ENCODE data around the gene MAGI2. TPM values are rescaled to one million over a fixed set of nuclear protein-coding genes. Genes with fewer than 3 reads are reported as not detected.

MAGI2 gene
- total RNA-seq, 3 donors from 2014 or later = 9.8 to 22.7 (median 20.2) TPM

DNA sequence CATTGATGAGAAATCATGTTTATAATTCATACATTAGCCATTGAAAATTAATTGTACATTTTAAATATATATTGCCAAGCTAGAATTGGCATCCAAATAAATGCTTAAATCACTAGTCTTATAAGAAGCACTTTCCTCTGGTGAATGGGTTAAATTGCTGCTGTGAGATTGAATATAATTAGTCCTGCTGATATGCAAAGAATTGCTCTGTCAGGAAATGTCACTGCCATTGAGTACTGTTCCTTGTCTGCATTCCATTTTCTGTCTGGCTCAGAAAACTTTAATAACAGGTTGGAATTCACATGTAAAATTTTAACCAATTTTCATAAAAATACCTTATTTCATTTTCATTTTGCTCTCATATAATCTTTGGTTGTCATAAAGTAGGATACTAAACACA lies 589.1 kb downstream of the MAGI2 start:
- H3K27me3 ChIP-seq = no peaks in the 10 kb centered on the region
- TF ChIP-seq, protein P1, sequence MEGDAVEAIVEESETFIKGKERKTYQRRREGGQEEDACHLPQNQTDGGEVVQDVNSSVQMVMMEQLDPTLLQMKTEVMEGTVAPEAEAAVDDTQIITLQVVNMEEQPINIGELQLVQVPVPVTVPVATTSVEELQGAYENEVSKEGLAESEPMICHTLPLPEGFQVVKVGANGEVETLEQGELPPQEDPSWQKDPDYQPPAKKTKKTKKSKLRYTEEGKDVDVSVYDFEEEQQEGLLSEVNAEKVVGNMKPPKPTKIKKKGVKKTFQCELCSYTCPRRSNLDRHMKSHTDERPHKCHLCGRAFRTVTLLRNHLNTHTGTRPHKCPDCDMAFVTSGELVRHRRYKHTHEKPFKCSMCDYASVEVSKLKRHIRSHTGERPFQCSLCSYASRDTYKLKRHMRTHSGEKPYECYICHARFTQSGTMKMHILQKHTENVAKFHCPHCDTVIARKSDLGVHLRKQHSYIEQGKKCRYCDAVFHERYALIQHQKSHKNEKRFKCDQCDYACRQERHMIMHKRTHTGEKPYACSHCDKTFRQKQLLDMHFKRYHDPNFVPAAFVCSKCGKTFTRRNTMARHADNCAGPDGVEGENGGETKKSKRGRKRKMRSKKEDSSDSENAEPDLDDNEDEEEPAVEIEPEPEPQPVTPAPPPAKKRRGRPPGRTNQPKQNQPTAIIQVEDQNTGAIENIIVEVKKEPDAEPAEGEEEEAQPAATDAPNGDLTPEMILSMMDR (IDR thresholded peaks at IDR 0.05) = no peak
- no peak for TF ChIP-seq POLR2A (IDR thresholded peaks at IDR 0.05)
- TF ChIP-seq POLR2AphosphoS5 (IDR thresholded peaks at IDR 0.05) = no peak
- H3K4me3 ChIP-seq = no peak overlapping the region
- no peak overlapping the region for H3K27ac ChIP-seq
- no peaks in the 10 kb centered on the region for H3K36me3 ChIP-seq
- H3K9me3 ChIP-seq = peaks cover 1 to 6% of the 10 kb centered on the region in 2 donors
- intact Hi-C loops (cut with DNase I; ENCODE audit: low total_unique reads) = no loop called here
- H3K4me1 ChIP-seq = no peaks in the 10 kb centered on the region
- DNase-seq (ENCODE audit: low spot score in 2 of 2) = no peak

DNA sequence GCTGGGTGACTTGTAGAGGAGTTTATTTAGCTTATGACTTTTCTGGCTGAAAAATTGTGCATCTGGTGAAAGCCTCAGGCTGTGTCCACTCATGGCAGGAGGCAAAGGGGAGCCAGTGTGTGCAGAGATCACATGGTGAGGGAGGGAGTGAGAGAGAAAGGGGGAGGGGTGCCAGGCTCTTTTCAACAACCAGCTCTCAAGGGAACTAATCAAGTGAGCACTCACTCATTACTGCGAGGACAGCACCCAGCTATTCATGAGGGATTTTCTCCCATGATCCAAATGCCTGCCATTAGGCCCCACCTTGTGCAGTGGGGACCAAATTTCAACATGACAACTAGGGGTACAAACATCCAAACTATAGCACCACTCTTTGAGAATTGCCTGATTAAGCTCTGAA lies 590.2 kb downstream of the MAGI2 start:
- TF ChIP-seq, protein P1 (IDR thresholded peaks at IDR 0.05) = no peak
- Histone ChIP-seq H3K9me3 (no peaks in the 10 kb centered on the region), H3K27me3 (no peaks in the 10 kb centered on the region), H3K36me3 (no peaks in the 10 kb centered on the region), H3K27ac (no peak overlapping the region), H3K4me1 (no peaks in the 10 kb centered on the region), H3K4me3 (no peak overlapping the region)
- DNase-seq (ENCODE audit: low spot score in 2 of 2) = no peak
- intact Hi-C loops (cut with DNase I; ENCODE audit: low total_unique reads) = no loop called here

DNA sequence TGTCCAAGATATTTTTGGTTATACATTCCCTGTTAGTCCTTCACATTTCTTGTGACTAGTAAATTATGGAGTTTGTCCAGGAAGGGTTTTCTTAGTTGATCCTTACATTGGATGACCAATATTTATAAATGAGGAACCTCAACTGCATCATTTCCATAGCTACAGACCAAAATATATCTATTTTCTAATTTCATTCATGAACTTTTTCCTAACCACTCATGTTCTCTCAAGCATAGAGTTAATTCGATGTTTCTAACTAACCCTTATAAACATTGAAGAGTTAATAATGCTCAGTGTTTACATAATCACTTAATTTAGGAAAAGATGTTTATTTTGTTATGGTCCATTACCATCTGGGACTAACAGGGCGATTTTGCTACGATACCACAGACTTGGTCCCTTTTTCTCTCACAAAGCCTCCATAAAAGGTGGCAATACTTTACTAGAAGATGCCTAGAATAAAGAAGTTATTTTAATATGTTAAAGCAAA lies 591.0 kb downstream of the MAGI2 start:
- Histone ChIP-seq H3K4me3 (no peak overlapping the region), H3K36me3 (no peaks in the 10 kb centered on the region), H3K9me3 (no peaks in the 10 kb centered on the region), H3K27me3 (no peaks in the 10 kb centered on the region), H3K4me1 (no peaks in the 10 kb centered on the region), H3K27ac (no peak overlapping the region)
- TF ChIP-seq, protein P1 (IDR thresholded peaks at IDR 0.05) = no peak
- TF ChIP-seq POLR2AphosphoS5 (IDR thresholded peaks at IDR 0.05) = no peak
- TF ChIP-seq POLR2A (IDR thresholded peaks at IDR 0.05) = no peak
- DNase-seq (ENCODE audit: low spot score in 2 of 2) = no peak
- intact Hi-C loops (cut with DNase I; ENCODE audit: low total_unique reads) = no loop called here

DNA sequence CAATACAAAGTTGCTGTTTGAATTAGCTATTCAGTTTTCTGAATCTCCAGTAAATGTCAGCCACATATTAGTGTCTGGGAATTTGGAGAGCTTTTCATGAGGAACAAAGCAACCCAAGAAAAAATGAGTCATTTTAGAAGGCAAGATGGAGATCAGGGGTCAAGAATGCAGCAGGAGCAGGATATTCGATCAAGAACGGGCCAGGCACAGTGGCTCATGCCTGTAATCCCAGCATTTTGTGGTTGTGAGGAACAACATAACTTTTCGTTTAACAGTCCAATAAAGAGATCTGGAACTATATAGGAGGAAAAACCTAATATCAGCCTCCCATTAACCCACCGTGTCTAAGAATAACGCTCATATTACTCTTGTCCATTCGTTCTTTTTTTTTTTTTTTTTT lies 600.5 kb downstream of the MAGI2 start:
- Histone ChIP-seq H3K9me3 (peaks cover 0 to 8% of the 10 kb centered on the region in 2 donors), H3K27ac (no peak overlapping the region), H3K4me1 (no peaks in the 10 kb centered on the region), H3K27me3 (no peaks in the 10 kb centered on the region), H3K36me3 (no peaks in the 10 kb centered on the region), H3K4me3 (no peak overlapping the region)
- no peak for DNase-seq (ENCODE audit: low spot score in 2 of 2)
- intact Hi-C loops (cut with DNase I; ENCODE audit: low total_unique reads) = no loop called here
- no peak for TF ChIP-seq POLR2A (IDR thresholded peaks at IDR 0.05)
- TF ChIP-seq, protein P1 (IDR thresholded peaks at IDR 0.05) = no peak
- TF ChIP-seq POLR2AphosphoS5 (IDR thresholded peaks at IDR 0.05) = no peak

DNA sequence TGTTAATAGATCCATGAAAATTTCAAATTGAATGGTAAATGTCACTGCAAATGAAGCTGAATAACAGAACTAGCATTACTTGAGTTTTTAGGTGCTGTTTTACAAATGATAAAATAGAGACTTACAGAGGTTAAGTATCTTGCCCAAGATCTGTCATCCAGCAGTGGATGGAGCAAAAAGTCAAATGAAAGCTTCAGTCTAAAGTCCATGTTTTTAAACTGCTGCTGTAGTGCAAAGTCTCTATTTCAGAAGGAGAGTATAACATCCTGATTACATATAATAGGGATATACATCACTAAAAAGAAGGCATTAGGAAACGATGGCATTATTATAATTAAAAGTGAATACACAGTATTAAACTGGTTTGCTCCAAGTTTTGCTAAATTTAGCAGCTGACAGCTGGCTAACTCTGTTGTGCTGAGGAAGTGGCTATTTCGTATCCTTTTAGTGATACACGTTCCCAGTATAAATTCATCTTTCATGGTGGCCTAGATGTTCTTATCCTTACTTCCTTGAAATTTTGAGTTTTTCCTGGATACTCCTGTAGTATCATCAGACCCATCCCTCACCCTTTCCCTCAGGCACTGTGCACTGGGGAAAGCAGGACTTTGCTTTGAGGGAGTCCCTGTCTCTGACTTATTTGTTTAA lies 603.2 kb downstream of the MAGI2 start:
- Histone ChIP-seq H3K4me1 (no peaks in the 10 kb centered on the region), H3K9me3 (no peaks in the 10 kb centered on the region), H3K27me3 (no peaks in the 10 kb centered on the region), H3K4me3 (no peak overlapping the region), H3K36me3 (no peaks in the 10 kb centered on the region), H3K27ac (no peak overlapping the region)
- intact Hi-C loops (cut with DNase I; ENCODE audit: low total_unique reads) = no loop called here
- TF ChIP-seq, protein P1 (IDR thresholded peaks at IDR 0.05) = no peak
- TF ChIP-seq POLR2A (IDR thresholded peaks at IDR 0.05) (no peak), POLR2AphosphoS5 (IDR thresholded peaks at IDR 0.05) (no peak)
- DNase-seq (ENCODE audit: low spot score in 2 of 2) = no peak

Data from breast epithelium (tissue), 4 donors.